Choroid plexus epithelial cell (primary cell): ENCODE data around the gene MED13.

Experiments used
- DNase-seq: peaks from one replicate; pipeline ENCODE4 v3.0.0-alpha.2; 2010; ENCODE audit warnings: low read depth
- H3K4me3 ChIP-seq: 2 replicates; pipeline ENCODE4 v1.5.1; 2011; ENCODE audit warnings: low read depth, mild to moderate bottlenecking, control low read depth, low read length, moderate library complexity
- CTCF ChIP-seq: conservative IDR thresholded peaks from 2 replicates; pipeline ENCODE4 v1.5.1; 2011; ENCODE audit warnings: low read depth, mild to moderate bottlenecking, control low read depth, inconsistent platforms, low read length, moderate library complexity

MED13 gene

GRCh38 chr17:62098623-62099231, 33.6 kb upstream of the MED13 start:
- TF ChIP-seq CTCF = no peak
- no peak for DNase-seq
- no peak overlapping the region for H3K4me3 ChIP-seq

- H3K4me3 ChIP-seq = no peak overlapping the region
- DNase-seq = no peak
Measured at GRCh38 chr17:62096401-62096670, 31.3 kb upstream of the MED13 start.

GRCh38 chr17:62094175-62094574, 29.1 kb upstream of the MED13 start:
- H3K4me3 ChIP-seq = no peak overlapping the region
- no peak for TF ChIP-seq CTCF

More at GRCh38 chr17:62096401-62096670, 31.3 kb upstream of the MED13 start:
- TF ChIP-seq CTCF = no peak

GRCh38 chr17:62093188-62094155, 28.4 kb upstream of the MED13 start:
- H3K4me3 ChIP-seq = no peak overlapping the region
- no peak for TF ChIP-seq CTCF
- peak; percentile 75 for DNase-seq

More at GRCh38 chr17:62094175-62094574, 29.1 kb upstream of the MED13 start:
- no peak for DNase-seq

GRCh38 chr17:62092784-62093183, 27.7 kb upstream of the MED13 start:
- no peak overlapping the region for H3K4me3 ChIP-seq
- TF ChIP-seq CTCF = no peak
- no peak for DNase-seq

- no peak for TF ChIP-seq CTCF
- H3K4me3 ChIP-seq = no peak overlapping the region
- DNase-seq = no peak
Measured at GRCh38 chr17:62091804-62092203, 26.7 kb upstream of the MED13 start.
